ENCODE measurements around the gene ADAMTS17.

The ADAMTS17 gene

GRCh38 chr15:100111125-100112060 lies 230.4 kb downstream of the ADAMTS17 start:
- Histone ChIP-seq H3K9me3 (ENCODE audit: control insufficient read depth, insufficient read depth, low read length) (no peaks in the 10 kb centered on the region), H3K27me3 (ENCODE audit: control insufficient read depth, low read length) (no peaks in the 10 kb centered on the region), H3F3A (ENCODE audit: control insufficient read depth, insufficient read depth) (no peaks in the 10 kb centered on the region), H3K27ac (ENCODE audit: low read depth, low read length) (no peak overlapping the region), H3K4me1 (ENCODE audit: control insufficient read depth, low read length) (no peaks in the 10 kb centered on the region), H3K4me2 (ENCODE audit: low read length) (no peak overlapping the region), H3K36me3 (ENCODE audit: control insufficient read depth, low read length) (no peaks in the 10 kb centered on the region), H3K9me2 (replicated peaks; ENCODE audit: control insufficient read depth, low read length) (no peaks in the 10 kb centered on the region), H4K20me1 (ENCODE audit: control insufficient read depth, insufficient read depth, low read depth, low read length) (no peaks in the 10 kb centered on the region), H3K4me3 (ENCODE audit: low read length) (no peak overlapping the region), H3K79me2 (ENCODE audit: control insufficient read depth, low read length) (no peaks in the 10 kb centered on the region)
- TF ChIP-seq EZH2phosphoT487 (IDR thresholded peaks at IDR 0.05; ENCODE audit: borderline replicate concordance, low read length) (no peak), CTCF (IDR thresholded peaks at IDR 0.05; ENCODE audit: low read depth, low read length, poor library complexity, severe bottlenecking) (no peak)

- no peak for TF ChIP-seq CTCF (IDR thresholded peaks at IDR 0.05; ENCODE audit: low read depth, low read length, poor library complexity, severe bottlenecking)
- no peak for TF ChIP-seq EZH2phosphoT487 (IDR thresholded peaks at IDR 0.05; ENCODE audit: borderline replicate concordance, low read length)
- no peaks in the 10 kb centered on the region for H4K20me1 ChIP-seq (ENCODE audit: control insufficient read depth, insufficient read depth, low read depth, low read length)
- no peaks in the 10 kb centered on the region for H3K9me3 ChIP-seq (ENCODE audit: control insufficient read depth, insufficient read depth, low read length)
- H3F3A ChIP-seq (ENCODE audit: control insufficient read depth, insufficient read depth): no peaks in the 10 kb centered on the region
- no peaks in the 10 kb centered on the region for H3K79me2 ChIP-seq (ENCODE audit: control insufficient read depth, low read length)
- no peaks in the 10 kb centered on the region for H3K4me1 ChIP-seq (ENCODE audit: control insufficient read depth, low read length)
- H3K9me2 ChIP-seq (replicated peaks; ENCODE audit: control insufficient read depth, low read length): no peaks in the 10 kb centered on the region
- H3K4me3 ChIP-seq (ENCODE audit: low read length): no peak overlapping the region
- H3K4me2 ChIP-seq (ENCODE audit: low read length): no peak overlapping the region
- no peaks in the 10 kb centered on the region for H3K27me3 ChIP-seq (ENCODE audit: control insufficient read depth, low read length)
- no peak overlapping the region for H3K27ac ChIP-seq (ENCODE audit: low read depth, low read length)
- no peaks in the 10 kb centered on the region for H3K36me3 ChIP-seq (ENCODE audit: control insufficient read depth, low read length)
Observed at GRCh38 chr15:100109486-100110035, 232.2 kb downstream of the ADAMTS17 start.

- no peaks in the 10 kb centered on the region for H3F3A ChIP-seq (ENCODE audit: control insufficient read depth, insufficient read depth)
- no peak overlapping the region for H3K4me2 ChIP-seq (ENCODE audit: low read length)
- H3K4me1 ChIP-seq (ENCODE audit: control insufficient read depth, low read length): no peaks in the 10 kb centered on the region
- H4K20me1 ChIP-seq (ENCODE audit: control insufficient read depth, insufficient read depth, low read depth, low read length): no peaks in the 10 kb centered on the region
- no peak overlapping the region for H3K4me3 ChIP-seq (ENCODE audit: low read length)
- no peaks in the 10 kb centered on the region for H3K36me3 ChIP-seq (ENCODE audit: control insufficient read depth, low read length)
- no peak overlapping the region for H3K27ac ChIP-seq (ENCODE audit: low read depth, low read length)
- H3K79me2 ChIP-seq (ENCODE audit: control insufficient read depth, low read length): no peaks in the 10 kb centered on the region
- no peaks in the 10 kb centered on the region for H3K9me2 ChIP-seq (replicated peaks; ENCODE audit: control insufficient read depth, low read length)
- H3K9me3 ChIP-seq (ENCODE audit: control insufficient read depth, insufficient read depth, low read length): no peaks in the 10 kb centered on the region
- TF ChIP-seq EZH2phosphoT487 (IDR thresholded peaks at IDR 0.05; ENCODE audit: borderline replicate concordance, low read length) (no peak), CTCF (IDR thresholded peaks at IDR 0.05; ENCODE audit: low read depth, low read length, poor library complexity, severe bottlenecking) (no peak)
- no peaks in the 10 kb centered on the region for H3K27me3 ChIP-seq (ENCODE audit: control insufficient read depth, low read length)
Observed at GRCh38 chr15:100108846-100109245, 232.9 kb downstream of the ADAMTS17 start.

Data from DOHH2 (cell line).